ENCODE data around the gene MRPL11.

GRCh38 chr11:66479394-66480116 lies 40.9 kb upstream of the MRPL11 start:
- TF ChIP-seq CTCF (IDR thresholded peaks at IDR 0.05; ENCODE audit: low read length) = no peak
- TF ChIP-seq EZH2phosphoT487 (IDR thresholded peaks at IDR 0.05; ENCODE audit: low read length) = no peak
- TF ChIP-seq EZH2 (optimal IDR thresholded peaks at IDR 0.05; ENCODE audit: low read depth, low read length) = no peak
